H1 (cell line): ENCODE data around the gene GPSM3. TPM values are rescaled to one million over a fixed set of nuclear protein-coding genes. Genes with fewer than 3 reads are reported as not detected.

ENCODE experiments used
- KDM1A ChIP-seq: fragments of 200-600, 300-600 bp; sonication (generic); IDR thresholded peaks from 2 replicates; pipeline ENCODE4 v1.7.1; 2016; ENCODE audit warnings: mild to moderate bottlenecking, low read length, borderline replicate concordance
- MAFK ChIP-seq: IDR thresholded peaks from 2 replicates; pipeline ENCODE4 v1.6.1; 2012; ENCODE audit warnings: low read depth, mild to moderate bottlenecking, improper control_type of control experiment, low read length
- POLR2AphosphoS5 ChIP-seq: IDR thresholded peaks from 2 replicates; pipeline ENCODE4 v1.6.1; 2011; ENCODE audit warnings: low read depth, low read length
- SAP30 ChIP-seq: fragments of 300-600 bp; sonication (generic); IDR thresholded peaks from 2 replicates; pipeline ENCODE4 v1.7.1; 2012; ENCODE audit warnings: low read length, moderate library complexity, mild to moderate bottlenecking, inconsistent platforms; ENCODE audit not compliant: insufficient read depth, insufficient replicate concordance
- TAF7 ChIP-seq: optimal IDR thresholded peaks from 2 replicates; pipeline ENCODE3; 2011; ENCODE audit warnings: low read depth, mild to moderate bottlenecking, inconsistent platforms, low read length, moderate library complexity, borderline replicate concordance
- TCF12 ChIP-seq: IDR thresholded peaks from 2 replicates; pipeline ENCODE4 v1.6.1; 2011; ENCODE audit warnings: low read depth, mild to moderate bottlenecking, low read length
- polyA plus RNA-seq, 7 experiments: library from polyadenylated mRNA; depleted of rRNA in 3 of 7; stranded (reverse) in 5 of 7; unstranded in 2 of 7; fragments of >200 nt in 5 of 7; fragments of 200-250 nt in 2 of 7; gene quantifications; 1 replicate in 5 of 7; 2 replicates in 1 of 7; 4 replicates in 1 of 7; pipeline versions ENCODE4 v1.2.1 to v1.2.3, GENCODE V29; 2011 to 2013; ENCODE audit warnings: missing spikeins in 2 of 7, mixed read lengths in 2 of 7
- total RNA-seq: library from RNA; stranded (reverse); fragmentation: NEBNext Ultra II Directional; extraction: Animal tissue kit (Norgen Biotek cat#: 25700); gene quantifications from 2 replicates; pipeline ENCODE4 v1.2.1, GENCODE V29; 2021
- TF ChIP-seq, protein P1 (sequence below): fragments of 300-600 bp; sonication (generic); IDR thresholded peaks from 2 replicates; pipeline ENCODE4 v1.7.1; 2012; ENCODE audit warnings: low read length, moderate library complexity, mild to moderate bottlenecking, inconsistent platforms; ENCODE audit not compliant: insufficient replicate concordance
- TF ChIP-seq, protein P2 (sequence below): IDR thresholded peaks from 2 replicates; pipeline ENCODE4 v1.6.1; 2012; ENCODE audit warnings: low read length, inconsistent platforms

Gene GPSM3
- total and polyA plus RNA-seq, 2 of the 8 experiments (the other 6 are each of a cell fraction or from before 2014, with no cell fraction given): 6.6 to 9.8 TPM

DNA sequence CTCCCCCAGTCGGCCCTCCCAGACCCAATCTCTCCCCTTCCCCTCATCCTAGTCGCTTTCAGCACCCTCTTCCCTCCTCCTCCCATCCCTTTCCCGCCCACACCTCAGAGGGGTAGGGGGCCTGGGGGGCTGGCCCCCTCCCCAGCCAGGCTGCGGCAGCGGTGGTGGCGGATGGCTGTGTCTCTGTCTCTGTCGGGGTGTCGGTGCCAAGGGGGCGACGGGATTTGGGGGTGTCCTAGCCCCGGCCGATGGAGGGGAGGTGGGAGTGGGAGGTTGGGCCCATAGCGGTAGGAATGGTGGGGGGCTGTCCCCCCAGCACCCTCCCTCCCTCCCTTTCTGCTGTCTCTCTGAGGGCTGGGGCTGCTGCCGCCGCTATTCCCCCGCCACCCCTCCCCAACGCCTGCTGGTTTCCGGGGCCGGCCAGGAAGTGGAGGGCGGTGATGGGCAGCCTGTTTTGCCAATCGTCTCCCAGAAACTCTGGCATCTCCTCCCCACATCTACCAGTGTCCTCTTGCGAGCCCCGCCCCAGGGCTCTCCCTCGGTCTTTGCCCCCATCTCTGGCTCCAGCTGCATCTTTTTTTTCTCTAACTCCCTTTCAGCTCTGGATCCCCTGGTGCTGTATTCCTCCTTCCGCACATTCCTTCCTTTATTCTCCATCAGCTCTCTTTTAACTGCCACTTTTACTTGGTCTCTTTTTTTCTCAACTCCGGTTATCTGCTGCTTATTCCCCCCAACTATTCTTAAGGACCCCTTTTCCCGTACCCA, 16.6 kb downstream of the GPSM3 start, which contains the start of gene AGPAT1 (continued):
- TF ChIP-seq, protein P1, sequence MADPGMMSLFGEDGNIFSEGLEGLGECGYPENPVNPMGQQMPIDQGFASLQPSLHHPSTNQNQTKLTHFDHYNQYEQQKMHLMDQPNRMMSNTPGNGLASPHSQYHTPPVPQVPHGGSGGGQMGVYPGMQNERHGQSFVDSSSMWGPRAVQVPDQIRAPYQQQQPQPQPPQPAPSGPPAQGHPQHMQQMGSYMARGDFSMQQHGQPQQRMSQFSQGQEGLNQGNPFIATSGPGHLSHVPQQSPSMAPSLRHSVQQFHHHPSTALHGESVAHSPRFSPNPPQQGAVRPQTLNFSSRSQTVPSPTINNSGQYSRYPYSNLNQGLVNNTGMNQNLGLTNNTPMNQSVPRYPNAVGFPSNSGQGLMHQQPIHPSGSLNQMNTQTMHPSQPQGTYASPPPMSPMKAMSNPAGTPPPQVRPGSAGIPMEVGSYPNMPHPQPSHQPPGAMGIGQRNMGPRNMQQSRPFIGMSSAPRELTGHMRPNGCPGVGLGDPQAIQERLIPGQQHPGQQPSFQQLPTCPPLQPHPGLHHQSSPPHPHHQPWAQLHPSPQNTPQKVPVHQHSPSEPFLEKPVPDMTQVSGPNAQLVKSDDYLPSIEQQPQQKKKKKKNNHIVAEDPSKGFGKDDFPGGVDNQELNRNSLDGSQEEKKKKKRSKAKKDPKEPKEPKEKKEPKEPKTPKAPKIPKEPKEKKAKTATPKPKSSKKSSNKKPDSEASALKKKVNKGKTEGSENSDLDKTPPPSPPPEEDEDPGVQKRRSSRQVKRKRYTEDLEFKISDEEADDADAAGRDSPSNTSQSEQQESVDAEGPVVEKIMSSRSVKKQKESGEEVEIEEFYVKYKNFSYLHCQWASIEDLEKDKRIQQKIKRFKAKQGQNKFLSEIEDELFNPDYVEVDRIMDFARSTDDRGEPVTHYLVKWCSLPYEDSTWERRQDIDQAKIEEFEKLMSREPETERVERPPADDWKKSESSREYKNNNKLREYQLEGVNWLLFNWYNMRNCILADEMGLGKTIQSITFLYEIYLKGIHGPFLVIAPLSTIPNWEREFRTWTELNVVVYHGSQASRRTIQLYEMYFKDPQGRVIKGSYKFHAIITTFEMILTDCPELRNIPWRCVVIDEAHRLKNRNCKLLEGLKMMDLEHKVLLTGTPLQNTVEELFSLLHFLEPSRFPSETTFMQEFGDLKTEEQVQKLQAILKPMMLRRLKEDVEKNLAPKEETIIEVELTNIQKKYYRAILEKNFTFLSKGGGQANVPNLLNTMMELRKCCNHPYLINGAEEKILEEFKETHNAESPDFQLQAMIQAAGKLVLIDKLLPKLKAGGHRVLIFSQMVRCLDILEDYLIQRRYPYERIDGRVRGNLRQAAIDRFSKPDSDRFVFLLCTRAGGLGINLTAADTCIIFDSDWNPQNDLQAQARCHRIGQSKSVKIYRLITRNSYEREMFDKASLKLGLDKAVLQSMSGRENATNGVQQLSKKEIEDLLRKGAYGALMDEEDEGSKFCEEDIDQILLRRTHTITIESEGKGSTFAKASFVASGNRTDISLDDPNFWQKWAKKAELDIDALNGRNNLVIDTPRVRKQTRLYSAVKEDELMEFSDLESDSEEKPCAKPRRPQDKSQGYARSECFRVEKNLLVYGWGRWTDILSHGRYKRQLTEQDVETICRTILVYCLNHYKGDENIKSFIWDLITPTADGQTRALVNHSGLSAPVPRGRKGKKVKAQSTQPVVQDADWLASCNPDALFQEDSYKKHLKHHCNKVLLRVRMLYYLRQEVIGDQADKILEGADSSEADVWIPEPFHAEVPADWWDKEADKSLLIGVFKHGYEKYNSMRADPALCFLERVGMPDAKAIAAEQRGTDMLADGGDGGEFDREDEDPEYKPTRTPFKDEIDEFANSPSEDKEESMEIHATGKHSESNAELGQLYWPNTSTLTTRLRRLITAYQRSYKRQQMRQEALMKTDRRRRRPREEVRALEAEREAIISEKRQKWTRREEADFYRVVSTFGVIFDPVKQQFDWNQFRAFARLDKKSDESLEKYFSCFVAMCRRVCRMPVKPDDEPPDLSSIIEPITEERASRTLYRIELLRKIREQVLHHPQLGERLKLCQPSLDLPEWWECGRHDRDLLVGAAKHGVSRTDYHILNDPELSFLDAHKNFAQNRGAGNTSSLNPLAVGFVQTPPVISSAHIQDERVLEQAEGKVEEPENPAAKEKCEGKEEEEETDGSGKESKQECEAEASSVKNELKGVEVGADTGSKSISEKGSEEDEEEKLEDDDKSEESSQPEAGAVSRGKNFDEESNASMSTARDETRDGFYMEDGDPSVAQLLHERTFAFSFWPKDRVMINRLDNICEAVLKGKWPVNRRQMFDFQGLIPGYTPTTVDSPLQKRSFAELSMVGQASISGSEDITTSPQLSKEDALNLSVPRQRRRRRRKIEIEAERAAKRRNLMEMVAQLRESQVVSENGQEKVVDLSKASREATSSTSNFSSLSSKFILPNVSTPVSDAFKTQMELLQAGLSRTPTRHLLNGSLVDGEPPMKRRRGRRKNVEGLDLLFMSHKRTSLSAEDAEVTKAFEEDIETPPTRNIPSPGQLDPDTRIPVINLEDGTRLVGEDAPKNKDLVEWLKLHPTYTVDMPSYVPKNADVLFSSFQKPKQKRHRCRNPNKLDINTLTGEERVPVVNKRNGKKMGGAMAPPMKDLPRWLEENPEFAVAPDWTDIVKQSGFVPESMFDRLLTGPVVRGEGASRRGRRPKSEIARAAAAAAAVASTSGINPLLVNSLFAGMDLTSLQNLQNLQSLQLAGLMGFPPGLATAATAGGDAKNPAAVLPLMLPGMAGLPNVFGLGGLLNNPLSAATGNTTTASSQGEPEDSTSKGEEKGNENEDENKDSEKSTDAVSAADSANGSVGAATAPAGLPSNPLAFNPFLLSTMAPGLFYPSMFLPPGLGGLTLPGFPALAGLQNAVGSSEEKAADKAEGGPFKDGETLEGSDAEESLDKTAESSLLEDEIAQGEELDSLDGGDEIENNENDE: no peak
- TF ChIP-seq SAP30: no peak
- no peak for TF ChIP-seq TAF7
- TF ChIP-seq TCF12: 0 out of 2 replicates have a peak, but pooled peaks have one; percentile 43
- no peak for TF ChIP-seq KDM1A
- TF ChIP-seq POLR2AphosphoS5: 0 out of 2 replicates have a peak, but pooled peaks have one; percentile 31
- no peak for TF ChIP-seq MAFK
- TF ChIP-seq, protein P2, sequence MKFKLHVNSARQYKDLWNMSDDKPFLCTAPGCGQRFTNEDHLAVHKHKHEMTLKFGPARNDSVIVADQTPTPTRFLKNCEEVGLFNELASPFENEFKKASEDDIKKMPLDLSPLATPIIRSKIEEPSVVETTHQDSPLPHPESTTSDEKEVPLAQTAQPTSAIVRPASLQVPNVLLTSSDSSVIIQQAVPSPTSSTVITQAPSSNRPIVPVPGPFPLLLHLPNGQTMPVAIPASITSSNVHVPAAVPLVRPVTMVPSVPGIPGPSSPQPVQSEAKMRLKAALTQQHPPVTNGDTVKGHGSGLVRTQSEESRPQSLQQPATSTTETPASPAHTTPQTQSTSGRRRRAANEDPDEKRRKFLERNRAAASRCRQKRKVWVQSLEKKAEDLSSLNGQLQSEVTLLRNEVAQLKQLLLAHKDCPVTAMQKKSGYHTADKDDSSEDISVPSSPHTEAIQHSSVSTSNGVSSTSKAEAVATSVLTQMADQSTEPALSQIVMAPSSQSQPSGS: no peak
